WI38 (cell line): ENCODE results near the gene GANAB.

Experiments
- H3K4me3 ChIP-seq: 2 replicates; pipeline ENCODE4 v1.5.1; 2011; ENCODE audit warnings: low read depth, mild to moderate bottlenecking, control low read depth, low read length
- TF ChIP-seq, protein P1 (sequence below): IDR thresholded peaks from 2 replicates; pipeline ENCODE4 v1.5.1; 2012; ENCODE audit warnings: low read depth, mild to moderate bottlenecking, control low read depth, low read length

Gene GANAB

DNA sequence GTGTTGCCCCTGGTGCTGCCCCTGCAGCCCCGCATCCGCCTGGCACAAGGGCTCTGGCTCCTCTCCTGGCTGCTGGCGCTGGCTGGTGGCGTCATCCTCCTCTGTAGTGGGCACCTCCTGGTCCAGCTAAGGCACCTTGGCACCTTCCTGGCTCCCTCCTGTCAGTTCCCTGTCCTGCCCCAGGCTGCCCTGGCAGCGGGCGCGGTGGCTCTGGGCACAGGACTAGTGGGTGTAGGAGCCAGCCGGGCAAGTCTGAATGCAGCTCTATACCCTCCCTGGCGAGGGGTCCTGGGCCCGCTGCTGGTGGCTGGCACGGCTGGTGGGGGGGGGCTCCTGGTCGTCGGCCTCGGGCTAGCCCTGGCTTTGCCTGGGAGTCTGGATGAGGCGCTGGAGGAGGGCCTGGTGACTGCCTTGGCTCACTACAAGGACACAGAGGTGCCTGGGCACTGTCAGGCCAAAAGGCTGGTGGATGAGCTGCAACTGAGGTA, 33.1 kb downstream of the GANAB start:
- peak overlapping the region; percentile 76 for H3K4me3 ChIP-seq
- TF ChIP-seq, protein P1, sequence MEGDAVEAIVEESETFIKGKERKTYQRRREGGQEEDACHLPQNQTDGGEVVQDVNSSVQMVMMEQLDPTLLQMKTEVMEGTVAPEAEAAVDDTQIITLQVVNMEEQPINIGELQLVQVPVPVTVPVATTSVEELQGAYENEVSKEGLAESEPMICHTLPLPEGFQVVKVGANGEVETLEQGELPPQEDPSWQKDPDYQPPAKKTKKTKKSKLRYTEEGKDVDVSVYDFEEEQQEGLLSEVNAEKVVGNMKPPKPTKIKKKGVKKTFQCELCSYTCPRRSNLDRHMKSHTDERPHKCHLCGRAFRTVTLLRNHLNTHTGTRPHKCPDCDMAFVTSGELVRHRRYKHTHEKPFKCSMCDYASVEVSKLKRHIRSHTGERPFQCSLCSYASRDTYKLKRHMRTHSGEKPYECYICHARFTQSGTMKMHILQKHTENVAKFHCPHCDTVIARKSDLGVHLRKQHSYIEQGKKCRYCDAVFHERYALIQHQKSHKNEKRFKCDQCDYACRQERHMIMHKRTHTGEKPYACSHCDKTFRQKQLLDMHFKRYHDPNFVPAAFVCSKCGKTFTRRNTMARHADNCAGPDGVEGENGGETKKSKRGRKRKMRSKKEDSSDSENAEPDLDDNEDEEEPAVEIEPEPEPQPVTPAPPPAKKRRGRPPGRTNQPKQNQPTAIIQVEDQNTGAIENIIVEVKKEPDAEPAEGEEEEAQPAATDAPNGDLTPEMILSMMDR, result no peak

DNA sequence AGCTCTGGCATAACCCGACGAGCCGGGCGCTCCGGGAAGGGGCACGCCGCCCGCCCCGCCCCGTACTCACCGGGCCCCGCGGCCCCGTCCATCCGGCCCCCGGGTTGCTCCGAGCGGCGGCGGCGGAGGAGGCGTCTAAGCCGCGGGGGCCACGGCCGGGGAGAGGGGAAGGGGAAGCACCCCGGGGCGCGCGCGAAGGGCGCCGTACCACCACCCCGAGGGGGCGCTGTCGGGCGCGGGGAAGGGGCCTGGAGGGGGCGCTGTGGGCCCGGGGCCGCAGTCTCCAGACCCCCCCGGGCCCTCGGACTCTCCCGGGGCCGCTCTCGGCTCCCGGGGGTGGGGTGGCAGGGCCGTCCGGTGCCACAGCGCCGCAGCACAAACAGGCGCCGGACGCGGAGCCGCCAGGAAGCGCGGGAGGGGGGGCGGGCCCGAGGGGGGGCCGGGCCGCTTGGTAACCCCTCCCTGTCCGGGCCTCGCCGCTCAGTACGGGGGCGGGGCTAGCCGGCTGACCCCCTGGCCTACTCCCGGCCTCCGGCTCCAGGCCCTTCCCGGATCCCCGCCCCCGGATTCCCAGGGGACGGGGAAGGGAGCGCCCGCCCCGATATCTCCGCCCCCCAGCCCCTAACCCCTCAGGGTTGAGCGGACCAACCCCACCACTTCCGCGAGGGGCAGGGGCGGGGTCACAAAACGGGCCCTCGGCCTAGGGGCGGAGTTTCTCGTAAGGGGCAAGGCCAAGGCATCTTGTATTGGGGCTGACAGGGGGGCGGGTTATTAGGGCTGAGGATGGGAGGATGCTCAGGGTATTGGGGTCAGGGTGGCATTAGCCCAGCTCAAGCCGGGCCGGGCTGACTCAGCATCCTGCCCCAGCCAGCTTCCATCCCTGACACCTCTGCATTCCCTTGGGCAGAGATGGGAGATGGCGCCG, 33.8 kb downstream of the GANAB start, which contains the start of the genes EML3 and ROM1:
TSS of gene EML3 (minus strand) at position 410 of the 925 bp plus-strand sequence. CDS start at position 92, 318 bp downstream.
TSS of gene ROM1 (plus strand) at position 892 of the 925 bp plus-strand sequence. CDS start at position 917, 25 bp downstream.
- TF ChIP-seq, protein P1, result peak; percentile 97
- H3K4me3 ChIP-seq, result peak within 1 kb of the TSS; percentile 76

DNA sequence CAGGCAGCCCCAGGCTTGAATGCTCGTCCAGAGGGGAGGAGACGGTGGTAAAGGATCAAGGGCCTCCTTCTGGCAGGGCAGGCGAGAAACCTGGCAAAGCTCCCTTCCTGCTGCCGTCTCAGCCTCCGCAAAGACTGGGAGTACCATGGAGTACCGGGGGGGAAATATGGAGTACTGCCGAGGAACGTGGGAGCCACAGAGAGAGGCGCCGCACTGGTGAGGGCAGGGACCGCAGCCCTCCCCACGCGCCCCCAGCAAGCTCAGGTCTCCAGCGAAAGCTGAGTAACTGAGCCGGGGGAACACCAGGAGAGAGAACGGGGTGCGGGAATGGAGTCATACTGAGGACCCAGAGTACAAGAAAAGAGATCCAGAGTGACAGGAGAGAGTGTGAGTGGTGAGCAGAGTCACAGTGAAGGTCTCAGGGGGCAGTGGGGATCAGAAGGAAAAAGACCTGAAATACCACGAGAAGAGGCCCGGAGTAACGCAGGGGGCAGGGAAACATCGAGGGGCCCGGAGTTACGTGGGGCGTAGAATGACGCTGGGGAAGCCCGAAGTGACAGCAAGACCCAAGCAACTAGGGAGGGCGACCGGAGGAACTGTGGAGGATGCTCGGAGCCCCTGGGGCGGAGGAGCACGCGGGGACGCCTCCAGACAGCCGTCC, 34.6 kb downstream of the GANAB start:
- TF ChIP-seq, protein P1, result no peak
- H3K4me3 ChIP-seq, result peak overlapping the region; percentile 76

DNA sequence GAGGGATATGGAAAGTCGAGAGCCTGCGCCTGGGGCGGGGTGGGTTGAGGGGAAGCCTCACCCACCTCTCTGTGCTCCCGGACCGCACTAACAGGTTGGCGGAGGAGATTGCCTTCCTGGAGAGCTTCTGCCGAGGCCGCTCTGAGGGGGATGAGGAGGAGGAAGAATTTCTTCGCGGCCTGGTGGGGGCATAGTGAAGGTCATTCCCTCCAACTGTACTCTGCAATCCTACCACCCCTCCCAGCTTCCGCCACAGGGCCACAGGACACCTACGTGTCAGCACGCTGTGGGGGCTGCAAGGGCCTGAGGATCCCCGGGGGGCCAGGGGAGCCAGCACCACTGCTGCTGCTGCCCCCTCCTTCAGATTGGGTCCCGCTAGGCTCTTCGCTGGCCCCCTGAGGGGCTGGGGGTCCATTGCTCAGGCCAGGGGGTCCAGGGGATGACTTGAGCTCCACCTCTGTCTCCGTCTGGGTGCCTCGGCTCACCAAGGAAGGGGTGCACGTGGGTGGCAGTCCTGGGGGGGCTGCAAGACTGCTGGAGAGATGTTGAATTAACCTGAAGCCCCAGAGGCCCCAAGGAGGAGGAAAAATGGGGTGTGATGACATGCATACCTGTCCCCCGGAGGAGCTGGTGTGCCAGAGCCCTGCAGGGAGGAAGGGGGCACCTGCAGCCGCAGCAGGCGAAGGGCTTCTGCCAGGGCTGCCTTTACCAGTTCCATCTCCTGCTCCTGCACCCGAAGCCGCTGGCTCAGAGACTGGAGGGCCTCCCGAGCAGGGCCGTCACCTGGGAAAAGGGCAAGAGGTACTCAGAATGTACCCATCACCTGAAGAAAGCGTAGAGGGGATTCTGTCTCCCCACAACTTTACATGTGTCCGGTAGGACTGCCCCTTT, 35.4 kb downstream of the GANAB start:
- TF ChIP-seq, protein P1, result no peak

DNA sequence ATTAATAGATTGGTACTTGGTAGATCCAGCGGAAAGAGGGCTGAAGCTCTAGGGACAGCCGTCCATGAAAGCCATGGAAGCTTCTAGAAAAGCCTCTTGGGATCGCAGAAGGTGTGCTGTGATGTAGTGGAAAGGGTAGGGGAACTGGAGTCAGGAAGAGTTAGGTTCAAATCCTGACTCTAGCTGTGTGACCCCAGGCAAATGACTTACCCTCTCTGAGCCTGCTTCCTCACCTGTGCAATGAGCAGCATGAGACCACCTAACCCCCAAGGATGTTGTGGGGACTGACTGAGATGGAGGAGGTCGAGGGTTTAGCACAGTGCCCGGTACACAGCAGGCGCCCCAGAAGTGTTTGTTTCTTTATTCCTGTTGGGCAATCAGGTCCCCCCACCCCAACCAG, 36.0 kb downstream of the GANAB start:
- no peak overlapping the region for H3K4me3 ChIP-seq
- TF ChIP-seq, protein P1, result no peak

More for the DNA sequence above, 35.4 kb downstream of the GANAB start:
- H3K4me3 ChIP-seq, result peak overlapping the region; percentile 76

DNA sequence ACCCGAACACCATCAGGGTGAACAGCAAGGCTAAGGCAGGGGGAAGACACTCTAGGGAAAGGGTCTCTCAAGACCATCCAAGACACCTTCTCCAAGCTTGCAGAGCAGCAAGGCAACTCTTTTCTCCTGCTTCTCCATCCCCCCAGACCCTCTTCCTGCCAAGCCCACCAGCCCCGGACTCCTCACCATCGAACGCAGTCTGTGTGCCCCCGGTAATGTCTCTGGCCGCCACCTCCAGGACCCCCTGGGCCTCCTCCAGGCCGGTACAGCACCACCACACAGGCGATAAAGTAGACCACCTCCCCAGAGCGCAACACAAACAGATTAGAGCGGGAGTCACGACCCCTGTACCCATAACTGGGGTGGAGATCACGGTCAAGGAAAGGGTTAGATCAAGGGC, 37.6 kb downstream of the GANAB start:
- TF ChIP-seq, protein P1, result no peak
- H3K4me3 ChIP-seq, result no peak overlapping the region
